HL-60 (cell line): ENCODE results near the gene DUOX2.

ENCODE experiments used
- DNase-seq, 2 experiments: peaks; one replicate each; pipeline ENCODE4 v3.0.0-alpha.2; 2010 to 2020; ENCODE audit warnings: low read depth in 1 of 2, low spot score in 1 of 2
- H3K27ac ChIP-seq: fragments of 250-450 bp; sonication (Bioruptor Pico); replicated peaks from 2 replicates; pipeline ENCODE4 v1.5.1; 2020; ENCODE audit warnings: mild to moderate bottlenecking, moderate library complexity
- H3K27me3 ChIP-seq: fragments of 250-450 bp; sonication (Bioruptor Pico); 2 replicates; pipeline ENCODE4 v1.5.1; 2021; ENCODE audit warnings: mild to moderate bottlenecking, moderate library complexity; ENCODE audit not compliant: insufficient read depth, poor library complexity, severe bottlenecking
- H3K4me3 ChIP-seq: replicated peaks from 2 replicates; pipeline ENCODE4 v1.5.1; 2011; ENCODE audit warnings: mild to moderate bottlenecking, control low read depth, low read length; ENCODE audit not compliant: insufficient read depth
- GABPA ChIP-seq: IDR thresholded peaks from 2 replicates; pipeline ENCODE4 v1.6.1; 2012; ENCODE audit warnings: low read depth
- POLR2AphosphoS5 ChIP-seq: IDR thresholded peaks from 2 replicates; pipeline ENCODE4 v1.6.1; 2012; ENCODE audit warnings: low read depth
- SPI1 ChIP-seq: IDR thresholded peaks from 2 replicates; pipeline ENCODE4 v1.6.1; 2012; ENCODE audit warnings: low read depth, mild to moderate bottlenecking, borderline replicate concordance
- TF ChIP-seq, protein P1 (sequence below): IDR thresholded peaks from 2 replicates; pipeline ENCODE4 v1.6.1; 2012; ENCODE audit warnings: low read depth; ENCODE audit not compliant: insufficient replicate concordance
- TF ChIP-seq, protein P2 (sequence below): IDR thresholded peaks from one replicate; pipeline ENCODE4 v1.5.1; 2011; ENCODE audit warnings: low read length, control low read depth, inconsistent platforms; ENCODE audit not compliant: insufficient read depth

The DUOX2 gene

DNA sequence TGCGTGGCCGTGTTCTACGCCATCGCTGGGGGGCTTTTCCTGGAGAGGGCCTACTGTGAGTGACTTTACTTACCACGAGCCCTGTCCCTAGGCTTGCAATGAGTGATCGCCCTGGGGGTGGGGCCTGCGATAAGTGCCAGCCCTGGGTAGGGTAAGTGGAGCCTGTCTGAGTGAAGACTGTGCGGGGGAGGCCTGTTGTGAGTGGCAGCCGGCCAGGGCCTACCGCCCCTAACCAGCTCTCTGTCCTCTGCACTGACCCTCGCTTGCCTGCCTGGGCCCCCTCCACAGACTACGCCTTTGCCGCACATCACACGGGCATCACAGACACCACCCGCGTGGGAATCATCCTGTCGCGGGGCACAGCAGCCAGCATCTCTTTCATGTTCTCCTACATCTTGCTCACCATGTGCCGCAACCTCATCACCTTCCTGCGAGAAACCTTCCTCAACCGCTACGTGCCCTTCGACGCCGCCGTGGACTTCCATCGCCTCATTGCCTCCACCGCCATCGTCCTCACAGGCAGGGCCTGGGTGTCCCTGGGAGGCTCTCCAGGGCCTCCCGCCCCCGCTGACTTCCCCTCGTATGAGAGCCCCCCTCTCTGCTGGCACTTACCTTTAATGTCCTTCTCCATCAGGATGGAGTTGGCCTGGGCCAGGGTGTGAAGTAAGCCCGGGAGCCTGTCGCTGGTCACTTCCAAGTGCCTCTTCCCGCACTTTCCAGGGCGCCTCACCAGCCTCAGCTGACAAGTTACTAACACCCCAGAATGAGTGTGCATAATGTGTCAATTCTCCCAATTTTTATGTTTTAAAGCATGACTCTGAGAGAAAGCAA, 38.2 kb upstream of the DUOX2 start:
- no peak for DNase-seq
- Histone ChIP-seq H3K4me3 (no peak overlapping the region), H3K27ac (no peak overlapping the region), H3K27me3 (no peaks in the 10 kb centered on the region)
- TF ChIP-seq, protein P1, sequence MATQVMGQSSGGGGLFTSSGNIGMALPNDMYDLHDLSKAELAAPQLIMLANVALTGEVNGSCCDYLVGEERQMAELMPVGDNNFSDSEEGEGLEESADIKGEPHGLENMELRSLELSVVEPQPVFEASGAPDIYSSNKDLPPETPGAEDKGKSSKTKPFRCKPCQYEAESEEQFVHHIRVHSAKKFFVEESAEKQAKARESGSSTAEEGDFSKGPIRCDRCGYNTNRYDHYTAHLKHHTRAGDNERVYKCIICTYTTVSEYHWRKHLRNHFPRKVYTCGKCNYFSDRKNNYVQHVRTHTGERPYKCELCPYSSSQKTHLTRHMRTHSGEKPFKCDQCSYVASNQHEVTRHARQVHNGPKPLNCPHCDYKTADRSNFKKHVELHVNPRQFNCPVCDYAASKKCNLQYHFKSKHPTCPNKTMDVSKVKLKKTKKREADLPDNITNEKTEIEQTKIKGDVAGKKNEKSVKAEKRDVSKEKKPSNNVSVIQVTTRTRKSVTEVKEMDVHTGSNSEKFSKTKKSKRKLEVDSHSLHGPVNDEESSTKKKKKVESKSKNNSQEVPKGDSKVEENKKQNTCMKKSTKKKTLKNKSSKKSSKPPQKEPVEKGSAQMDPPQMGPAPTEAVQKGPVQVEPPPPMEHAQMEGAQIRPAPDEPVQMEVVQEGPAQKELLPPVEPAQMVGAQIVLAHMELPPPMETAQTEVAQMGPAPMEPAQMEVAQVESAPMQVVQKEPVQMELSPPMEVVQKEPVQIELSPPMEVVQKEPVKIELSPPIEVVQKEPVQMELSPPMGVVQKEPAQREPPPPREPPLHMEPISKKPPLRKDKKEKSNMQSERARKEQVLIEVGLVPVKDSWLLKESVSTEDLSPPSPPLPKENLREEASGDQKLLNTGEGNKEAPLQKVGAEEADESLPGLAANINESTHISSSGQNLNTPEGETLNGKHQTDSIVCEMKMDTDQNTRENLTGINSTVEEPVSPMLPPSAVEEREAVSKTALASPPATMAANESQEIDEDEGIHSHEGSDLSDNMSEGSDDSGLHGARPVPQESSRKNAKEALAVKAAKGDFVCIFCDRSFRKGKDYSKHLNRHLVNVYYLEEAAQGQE, result no peak
- TF ChIP-seq, protein P2, sequence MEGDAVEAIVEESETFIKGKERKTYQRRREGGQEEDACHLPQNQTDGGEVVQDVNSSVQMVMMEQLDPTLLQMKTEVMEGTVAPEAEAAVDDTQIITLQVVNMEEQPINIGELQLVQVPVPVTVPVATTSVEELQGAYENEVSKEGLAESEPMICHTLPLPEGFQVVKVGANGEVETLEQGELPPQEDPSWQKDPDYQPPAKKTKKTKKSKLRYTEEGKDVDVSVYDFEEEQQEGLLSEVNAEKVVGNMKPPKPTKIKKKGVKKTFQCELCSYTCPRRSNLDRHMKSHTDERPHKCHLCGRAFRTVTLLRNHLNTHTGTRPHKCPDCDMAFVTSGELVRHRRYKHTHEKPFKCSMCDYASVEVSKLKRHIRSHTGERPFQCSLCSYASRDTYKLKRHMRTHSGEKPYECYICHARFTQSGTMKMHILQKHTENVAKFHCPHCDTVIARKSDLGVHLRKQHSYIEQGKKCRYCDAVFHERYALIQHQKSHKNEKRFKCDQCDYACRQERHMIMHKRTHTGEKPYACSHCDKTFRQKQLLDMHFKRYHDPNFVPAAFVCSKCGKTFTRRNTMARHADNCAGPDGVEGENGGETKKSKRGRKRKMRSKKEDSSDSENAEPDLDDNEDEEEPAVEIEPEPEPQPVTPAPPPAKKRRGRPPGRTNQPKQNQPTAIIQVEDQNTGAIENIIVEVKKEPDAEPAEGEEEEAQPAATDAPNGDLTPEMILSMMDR, result no peak

DNA sequence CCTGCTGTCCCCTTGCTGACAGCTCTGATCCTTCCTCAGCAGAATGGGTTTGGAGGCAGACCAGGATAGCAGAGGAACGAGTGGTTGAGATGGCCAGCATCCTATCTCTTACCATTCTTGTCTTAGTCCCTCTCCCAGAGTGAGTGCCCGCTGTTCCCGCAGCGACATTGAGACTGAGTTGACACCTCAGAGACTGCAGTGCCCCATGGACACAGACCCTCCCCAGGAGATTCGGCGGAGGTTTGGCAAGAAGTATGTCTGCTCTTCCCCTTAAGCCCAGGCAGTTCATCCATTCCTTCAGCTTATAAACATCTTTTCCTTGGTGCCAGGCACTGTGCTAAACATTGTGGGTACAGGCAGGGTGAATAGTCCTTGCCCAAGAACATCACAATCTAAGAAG, 37.0 kb upstream of the DUOX2 start:
- no peak overlapping the region for H3K27ac ChIP-seq
- DNase-seq, result no peak
- H3K4me3 ChIP-seq, result no peak overlapping the region
- TF ChIP-seq GABPA (no peak), SPI1 (no peak), POLR2AphosphoS5 (no peak)
- TF ChIP-seq, protein P2, result no peak
- TF ChIP-seq, protein P1, result no peak
- H3K27me3 ChIP-seq, result no peaks in the 10 kb centered on the region

DNA sequence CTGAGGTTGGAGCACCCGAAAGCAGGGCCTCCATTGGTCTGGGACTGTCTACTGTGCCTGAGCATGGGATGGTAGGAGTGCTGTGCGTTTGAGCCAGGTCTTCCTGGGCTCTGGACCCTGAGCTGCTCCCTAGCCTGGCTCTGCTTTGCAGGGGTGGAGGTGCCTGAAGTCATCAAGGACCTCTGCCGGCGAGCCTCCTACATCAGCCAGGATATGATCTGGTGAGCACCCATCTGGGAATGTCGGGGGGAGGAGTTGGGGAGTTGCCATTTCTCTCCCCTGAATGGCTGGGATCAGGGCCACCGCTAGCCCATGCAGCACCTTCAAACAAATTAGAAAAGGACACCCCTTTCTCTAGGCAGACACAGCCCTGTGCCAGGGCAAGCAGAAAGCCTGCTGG, 36.5 kb upstream of the DUOX2 start:
- no peak for DNase-seq
- Histone ChIP-seq H3K4me3 (no peak overlapping the region), H3K27ac (no peak overlapping the region), H3K27me3 (no peaks in the 10 kb centered on the region)
- TF ChIP-seq GABPA (no peak), SPI1 (no peak), POLR2AphosphoS5 (no peak)
- TF ChIP-seq, protein P1, result no peak
- TF ChIP-seq, protein P2, result no peak
